SU-DHL-6 (cell line): ENCODE results near the gene PJVK.

Experiments
- H2AFZ ChIP-seq: fragments of 200-600 bp; sonication (generic); 2 replicates; pipeline ENCODE4 v1.6.1; 2014; ENCODE audit warnings: low read depth, mild to moderate bottlenecking, moderate library complexity, mixed read lengths, antibody characterized with exemption, low read length; ENCODE audit not compliant: severe bottlenecking
- H3F3A ChIP-seq: fragments of 200-600 bp; shearing (Covaris generic); 2 replicates; pipeline ENCODE4 v1.6.0; 2016; ENCODE audit warnings: antibody characterized with exemption, mild to moderate bottlenecking; ENCODE audit not compliant: insufficient read depth
- H3K27ac ChIP-seq: fragments of 200-600 bp; sonication (generic); 2 replicates; pipeline ENCODE4 v1.5.1; 2016; ENCODE audit warnings: low read depth, mild to moderate bottlenecking, low read length, moderate library complexity, mixed read lengths
- H3K27me3 ChIP-seq: fragments of 200-600 bp; sonication (generic), shearing (Covaris generic); 2 replicates; pipeline ENCODE4 v1.6.0; 2014; ENCODE audit warnings: mild to moderate bottlenecking, low read length
- H3K36me3 ChIP-seq: fragments of 200-600 bp; sonication (generic); 2 replicates; pipeline ENCODE4 v1.6.1; 2014; ENCODE audit warnings: mild to moderate bottlenecking, low read length, mixed read lengths
- H3K4me2 ChIP-seq: fragments of 300-600, 200-600 bp; shearing (Covaris generic), sonication (generic); 2 replicates; pipeline ENCODE4 v1.6.0; 2014; ENCODE audit warnings: low read length, low read depth, mild to moderate bottlenecking; ENCODE audit not compliant: poor library complexity, severe bottlenecking
- H3K4me3 ChIP-seq: fragments of 200-600 bp; sonication (generic); 2 replicates; pipeline ENCODE4 v1.5.1; 2014; ENCODE audit warnings: antibody characterized with exemption, low read length, mild to moderate bottlenecking, mixed read lengths; ENCODE audit not compliant: insufficient read depth, poor library complexity, severe bottlenecking
- H3K79me2 ChIP-seq: fragments of 200-600 bp; sonication (generic); 2 replicates; pipeline ENCODE4 v1.6.1; 2014; ENCODE audit warnings: mild to moderate bottlenecking, low read length, moderate library complexity; ENCODE audit not compliant: insufficient read depth
- H3K9ac ChIP-seq: fragments of 200-600 bp; sonication (generic); 2 replicates; pipeline ENCODE4 v1.7.0; 2014; ENCODE audit warnings: mild to moderate bottlenecking, low read length
- H3K9me2 ChIP-seq: fragments of 200-600 bp; sonication (generic); replicated peaks from 2 replicates; pipeline ENCODE4 v1.6.1; 2014; ENCODE audit warnings: low read length; ENCODE audit not compliant: insufficient read depth
- H3K9me3 ChIP-seq: fragments of 200-600 bp; sonication (generic); 2 replicates; pipeline ENCODE4 v1.6.1; 2014; ENCODE audit warnings: low read length, mixed read lengths; ENCODE audit not compliant: insufficient read depth
- H4K20me1 ChIP-seq: fragments of 200-600 bp; sonication (generic); 2 replicates; pipeline ENCODE4 v1.6.1; 2014; ENCODE audit warnings: low read depth, mild to moderate bottlenecking, antibody characterized with exemption, low read length, moderate library complexity, mixed read lengths
- EZH2phosphoT487 ChIP-seq: fragments of 200-600 bp; sonication (generic), shearing (Covaris generic); conservative IDR thresholded peaks from 2 replicates; pipeline ENCODE4 v1.6.1; 2018; ENCODE audit warnings: mild to moderate bottlenecking, antibody characterized with exemption, low read length, moderate library complexity, mixed read lengths
- TF ChIP-seq, protein P1 (sequence below): fragments of 200-600 bp; sonication (generic); IDR thresholded peaks from one replicate; pipeline ENCODE4 v1.5.1; 2017; ENCODE audit warnings: antibody characterized with exemption, mild to moderate bottlenecking, low read length, moderate library complexity; ENCODE audit not compliant: insufficient read depth, poor library complexity, severe bottlenecking

The PJVK gene

DNA sequence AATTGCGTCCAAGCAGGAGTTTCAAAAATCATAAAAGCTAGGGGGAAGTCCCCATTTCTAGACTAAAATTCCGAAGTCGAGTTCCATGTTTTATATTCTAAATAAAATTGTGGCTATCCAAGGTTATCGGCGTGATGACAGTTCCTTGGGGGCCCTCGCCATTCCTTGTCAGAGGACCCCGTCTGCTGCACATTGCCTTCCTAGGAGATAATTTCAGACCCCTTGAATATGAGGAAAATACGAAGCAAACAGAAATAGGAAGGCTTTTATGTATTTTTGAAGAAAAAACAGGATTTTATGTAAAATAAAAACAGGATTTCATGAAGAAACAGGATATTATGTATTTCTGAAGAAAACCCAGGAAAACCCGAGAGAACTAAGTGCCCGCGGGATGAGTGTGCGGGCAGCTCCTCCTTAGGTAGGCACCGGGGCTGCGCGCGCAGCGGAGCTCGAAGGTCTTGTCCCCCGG, 28.6 kb downstream of the PJVK start:
- TF ChIP-seq, protein P1, sequence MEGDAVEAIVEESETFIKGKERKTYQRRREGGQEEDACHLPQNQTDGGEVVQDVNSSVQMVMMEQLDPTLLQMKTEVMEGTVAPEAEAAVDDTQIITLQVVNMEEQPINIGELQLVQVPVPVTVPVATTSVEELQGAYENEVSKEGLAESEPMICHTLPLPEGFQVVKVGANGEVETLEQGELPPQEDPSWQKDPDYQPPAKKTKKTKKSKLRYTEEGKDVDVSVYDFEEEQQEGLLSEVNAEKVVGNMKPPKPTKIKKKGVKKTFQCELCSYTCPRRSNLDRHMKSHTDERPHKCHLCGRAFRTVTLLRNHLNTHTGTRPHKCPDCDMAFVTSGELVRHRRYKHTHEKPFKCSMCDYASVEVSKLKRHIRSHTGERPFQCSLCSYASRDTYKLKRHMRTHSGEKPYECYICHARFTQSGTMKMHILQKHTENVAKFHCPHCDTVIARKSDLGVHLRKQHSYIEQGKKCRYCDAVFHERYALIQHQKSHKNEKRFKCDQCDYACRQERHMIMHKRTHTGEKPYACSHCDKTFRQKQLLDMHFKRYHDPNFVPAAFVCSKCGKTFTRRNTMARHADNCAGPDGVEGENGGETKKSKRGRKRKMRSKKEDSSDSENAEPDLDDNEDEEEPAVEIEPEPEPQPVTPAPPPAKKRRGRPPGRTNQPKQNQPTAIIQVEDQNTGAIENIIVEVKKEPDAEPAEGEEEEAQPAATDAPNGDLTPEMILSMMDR = no peak
- no peak for TF ChIP-seq EZH2phosphoT487
- H3K79me2 ChIP-seq = peaks cover 36% of the 10 kb centered on the region
- H3K9ac ChIP-seq = peak overlapping the region; percentile 69

DNA sequence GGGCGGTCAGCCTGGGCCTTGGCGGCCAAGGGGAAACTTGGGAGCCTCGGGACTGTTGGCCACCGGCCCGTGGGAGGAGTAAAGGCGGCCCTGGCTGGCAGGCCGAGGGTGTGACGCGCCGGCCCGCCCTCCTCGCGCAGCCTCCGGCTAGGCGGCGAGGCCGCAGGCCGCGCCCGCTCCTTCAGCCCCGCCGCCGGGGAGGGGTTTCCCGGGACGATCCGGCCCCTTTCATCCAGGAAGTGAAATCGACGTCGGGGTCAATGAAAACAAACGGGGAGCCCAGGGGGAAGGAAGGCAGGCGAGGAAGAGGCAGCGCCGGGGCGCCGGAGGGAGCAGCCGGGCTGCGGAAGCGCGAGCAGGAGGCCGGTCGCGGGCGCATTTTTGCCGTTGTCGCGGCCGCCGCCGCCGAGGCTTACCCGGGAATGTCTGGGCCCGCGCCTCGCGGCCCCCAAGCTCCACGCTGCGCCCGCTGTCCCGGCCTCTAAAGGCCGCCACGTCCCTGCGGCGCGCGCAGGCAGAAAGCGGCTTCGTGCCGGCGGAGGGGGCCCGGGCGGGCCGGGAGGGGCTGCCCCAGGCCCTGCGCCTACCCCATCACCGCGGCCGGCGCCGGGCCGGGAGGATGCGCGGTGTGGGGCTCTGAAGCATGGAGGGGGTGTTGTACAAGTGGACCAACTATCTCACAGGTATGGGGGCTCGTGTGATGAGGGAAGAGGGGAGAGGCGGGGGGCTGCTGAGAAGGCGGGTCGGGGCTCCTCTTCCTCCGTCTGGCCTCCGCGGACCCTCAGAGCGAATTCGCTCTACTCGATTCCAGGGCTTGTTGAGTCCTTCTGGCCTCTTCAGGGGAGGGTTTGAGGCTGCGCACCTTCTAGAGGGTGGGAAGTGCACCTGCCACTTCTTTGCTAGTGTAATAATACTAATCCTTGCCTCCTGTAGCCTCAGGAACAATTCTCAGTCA, 29.3 kb downstream of the PJVK start, which contains the start of gene PLEKHA3:
TSS of gene PLEKHA3 (plus strand) at position 231 of the 955 bp plus-strand sequence. CDS start at position 644, 413 bp downstream.
- Histone ChIP-seq H3K27ac (peak within 1 kb of the TSS; percentile 73), H3K79me2 (peaks cover 40% of the 10 kb centered on the region), H2AFZ (peak within 1 kb of the TSS; percentile 90), H3K4me2 (peak within 1 kb of the TSS; percentile 99), H3K4me3 (peak within 1 kb of the TSS; percentile 67), H3F3A (peaks cover 19% of the 10 kb centered on the region), H3K9me3 (no peaks in the 10 kb centered on the region), H3K27me3 (no peaks in the 10 kb centered on the region), H3K36me3 (no peaks in the 10 kb centered on the region), H3K9me2 (no peaks in the 10 kb centered on the region), H4K20me1 (no peaks in the 10 kb centered on the region), H3K9ac (peak within 1 kb of the TSS; percentile 75)
- TF ChIP-seq EZH2phosphoT487 = no peak
- TF ChIP-seq, protein P1 = no peak

More for the DNA sequence above, 28.6 kb downstream of the PJVK start:
- no peaks in the 10 kb centered on the region for H3K36me3 ChIP-seq
- H3F3A ChIP-seq = peaks cover 21% of the 10 kb centered on the region
- H3K4me2 ChIP-seq = peak overlapping the region; percentile 99
- peak overlapping the region; percentile 90 for H2AFZ ChIP-seq
- H3K9me2 ChIP-seq = no peaks in the 10 kb centered on the region
- peak overlapping the region; percentile 73 for H3K27ac ChIP-seq
- peak overlapping the region; percentile 67 for H3K4me3 ChIP-seq
- H4K20me1 ChIP-seq = no peaks in the 10 kb centered on the region
- no peaks in the 10 kb centered on the region for H3K9me3 ChIP-seq
- H3K27me3 ChIP-seq = no peaks in the 10 kb centered on the region

DNA sequence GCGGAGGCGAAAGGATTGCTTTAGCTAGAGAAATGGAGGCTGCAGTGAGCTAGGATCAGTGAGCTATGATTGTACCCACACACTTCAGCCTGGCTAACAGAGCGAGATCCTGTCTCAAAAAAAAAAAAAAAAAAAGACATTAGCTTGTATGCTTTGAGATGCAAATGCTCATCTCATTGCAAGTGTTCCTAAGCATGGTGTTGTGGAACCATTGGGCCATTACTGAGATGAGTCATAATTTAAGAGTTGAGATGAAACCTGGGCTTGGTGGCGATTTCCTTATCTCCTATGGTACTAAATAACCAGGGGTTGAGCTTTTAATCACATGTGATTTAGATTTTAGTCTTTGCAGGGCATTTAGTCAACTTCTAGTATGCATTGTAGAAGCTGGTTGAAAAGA, 31.3 kb downstream of the PJVK start:
- no peak for TF ChIP-seq EZH2phosphoT487
- TF ChIP-seq, protein P1 = no peak
- H3K27ac ChIP-seq = no peak overlapping the region
- no peak overlapping the region for H3K4me3 ChIP-seq
- peaks cover 40% of the 10 kb centered on the region for H3K79me2 ChIP-seq
- no peaks in the 10 kb centered on the region for H3K36me3 ChIP-seq
- H3K4me2 ChIP-seq = peak overlapping the region; percentile 99
- peaks cover 14% of the 10 kb centered on the region for H3F3A ChIP-seq
- no peaks in the 10 kb centered on the region for H3K9me3 ChIP-seq
- no peaks in the 10 kb centered on the region for H3K9me2 ChIP-seq
- H4K20me1 ChIP-seq = no peaks in the 10 kb centered on the region
- no peak overlapping the region for H2AFZ ChIP-seq
- no peaks in the 10 kb centered on the region for H3K27me3 ChIP-seq
- H3K9ac ChIP-seq = no peak overlapping the region
